Vagina (tissue), 2 donors: ENCODE measurements around the gene HOXA10.

ENCODE experiments used
- POLR2A ChIP-seq, 2 donors: fragments of 450-650 bp; IDR thresholded peaks; one replicate each; pipeline ENCODE4 v1.6.1; 2017; ENCODE audit warnings: antibody characterized with exemption in 2 of 2, mild to moderate bottlenecking in 2 of 2, moderate library complexity in 2 of 2
- TF ChIP-seq, protein P1 (sequence below), 3 experiments: fragments of 450-650 bp in 2 of 3; fragments of 200-600 bp in 1 of 3; sonication (generic) in 1 of 3; IDR thresholded peaks; one replicate each; pipeline ENCODE4 v1.5.1; 2017 to 2019; ENCODE audit warnings: antibody characterized with exemption in 3 of 3, mild to moderate bottlenecking in 2 of 3, moderate library complexity in 2 of 3

- TF ChIP-seq, protein P1, sequence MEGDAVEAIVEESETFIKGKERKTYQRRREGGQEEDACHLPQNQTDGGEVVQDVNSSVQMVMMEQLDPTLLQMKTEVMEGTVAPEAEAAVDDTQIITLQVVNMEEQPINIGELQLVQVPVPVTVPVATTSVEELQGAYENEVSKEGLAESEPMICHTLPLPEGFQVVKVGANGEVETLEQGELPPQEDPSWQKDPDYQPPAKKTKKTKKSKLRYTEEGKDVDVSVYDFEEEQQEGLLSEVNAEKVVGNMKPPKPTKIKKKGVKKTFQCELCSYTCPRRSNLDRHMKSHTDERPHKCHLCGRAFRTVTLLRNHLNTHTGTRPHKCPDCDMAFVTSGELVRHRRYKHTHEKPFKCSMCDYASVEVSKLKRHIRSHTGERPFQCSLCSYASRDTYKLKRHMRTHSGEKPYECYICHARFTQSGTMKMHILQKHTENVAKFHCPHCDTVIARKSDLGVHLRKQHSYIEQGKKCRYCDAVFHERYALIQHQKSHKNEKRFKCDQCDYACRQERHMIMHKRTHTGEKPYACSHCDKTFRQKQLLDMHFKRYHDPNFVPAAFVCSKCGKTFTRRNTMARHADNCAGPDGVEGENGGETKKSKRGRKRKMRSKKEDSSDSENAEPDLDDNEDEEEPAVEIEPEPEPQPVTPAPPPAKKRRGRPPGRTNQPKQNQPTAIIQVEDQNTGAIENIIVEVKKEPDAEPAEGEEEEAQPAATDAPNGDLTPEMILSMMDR (IDR thresholded peaks at IDR 0.05) = no peak
- TF ChIP-seq POLR2A (IDR thresholded peaks at IDR 0.05) = no peak
Observed at GRCh38 chr7:27126596-27127327, 47.4 kb downstream of the HOXA10 start.
